GM13976 (cell line): ENCODE measurements around the gene PRSS36.

Experiments
- DNase-seq: peaks from one replicate; pipeline ENCODE4 v3.0.0; 2012; ENCODE audit warnings: low spot score
- in situ Hi-C: fragments of 300-500 bp; cut with MboI; formaldehyde crosslinking; loops from one replicate; pipeline ENCODE4 v1.12.0; 2022; ENCODE audit warnings: low sequenced_read_pairs, mixed read lengths, inconsistent platforms; ENCODE audit not compliant: unreplicated experiment
- TF ChIP-seq, protein P1 (sequence below): IDR thresholded peaks from 2 replicates; pipeline ENCODE4 v1.5.1; 2012; ENCODE audit warnings: borderline replicate concordance, mild to moderate bottlenecking; ENCODE audit not compliant: insufficient read depth; ENCODE audit errors: extremely low read depth, missing control alignments, control extremely low read depth

PRSS36 gene

GRCh38 chr16:31188450-31189411 is 38.9 kb upstream of the PRSS36 start:
- TF ChIP-seq, protein P1, sequence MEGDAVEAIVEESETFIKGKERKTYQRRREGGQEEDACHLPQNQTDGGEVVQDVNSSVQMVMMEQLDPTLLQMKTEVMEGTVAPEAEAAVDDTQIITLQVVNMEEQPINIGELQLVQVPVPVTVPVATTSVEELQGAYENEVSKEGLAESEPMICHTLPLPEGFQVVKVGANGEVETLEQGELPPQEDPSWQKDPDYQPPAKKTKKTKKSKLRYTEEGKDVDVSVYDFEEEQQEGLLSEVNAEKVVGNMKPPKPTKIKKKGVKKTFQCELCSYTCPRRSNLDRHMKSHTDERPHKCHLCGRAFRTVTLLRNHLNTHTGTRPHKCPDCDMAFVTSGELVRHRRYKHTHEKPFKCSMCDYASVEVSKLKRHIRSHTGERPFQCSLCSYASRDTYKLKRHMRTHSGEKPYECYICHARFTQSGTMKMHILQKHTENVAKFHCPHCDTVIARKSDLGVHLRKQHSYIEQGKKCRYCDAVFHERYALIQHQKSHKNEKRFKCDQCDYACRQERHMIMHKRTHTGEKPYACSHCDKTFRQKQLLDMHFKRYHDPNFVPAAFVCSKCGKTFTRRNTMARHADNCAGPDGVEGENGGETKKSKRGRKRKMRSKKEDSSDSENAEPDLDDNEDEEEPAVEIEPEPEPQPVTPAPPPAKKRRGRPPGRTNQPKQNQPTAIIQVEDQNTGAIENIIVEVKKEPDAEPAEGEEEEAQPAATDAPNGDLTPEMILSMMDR: no peak
- in situ Hi-C loops: loop anchor here (25.0 kb wide), 1 partner anchor 174 kb away; the partner anchor contains the start of gene ITGAX
- DNase-seq: no peak

- in situ Hi-C loops: loop anchor here (25.0 kb wide), 1 partner anchor 175 kb away; the partner anchor contains the start of gene ITGAX
- DNase-seq: no peak
- TF ChIP-seq, protein P1: no peak
Measured at GRCh38 chr16:31187808-31188189, 37.9 kb upstream of the PRSS36 start.

- in situ Hi-C loops: loop anchor here (25.0 kb wide), 1 partner anchor 175 kb away; the partner anchor contains the start of gene ITGAX
- TF ChIP-seq, protein P1: no peak
- DNase-seq: no peak
Measured at GRCh38 chr16:31186930-31187807, 37.3 kb upstream of the PRSS36 start.

- TF ChIP-seq, protein P1: no peak
- in situ Hi-C loops: loop anchor here (25.0 kb wide), 1 partner anchor 176 kb away; the partner anchor contains the start of gene ITGAX
- no peak for DNase-seq
Measured at GRCh38 chr16:31186176-31186575, 36.3 kb upstream of the PRSS36 start.

DNA sequence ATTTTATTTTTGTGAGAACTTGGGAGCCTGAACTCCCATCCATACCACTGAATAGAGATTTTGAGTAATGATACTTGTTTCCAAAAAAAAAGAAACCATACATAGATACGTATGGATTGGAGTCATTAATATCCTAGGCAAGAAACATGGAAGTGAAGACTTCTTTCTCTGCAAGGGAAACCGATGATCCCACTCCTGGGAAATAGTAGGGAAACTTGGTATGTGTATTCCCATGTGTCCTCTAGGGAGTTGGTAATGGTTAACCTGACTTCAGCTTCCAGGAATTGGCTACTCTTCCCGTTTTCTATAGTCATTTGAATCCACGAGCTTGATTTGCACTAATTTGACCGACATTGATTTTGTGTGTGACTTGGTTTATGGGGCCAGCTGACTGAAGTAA is 35.5 kb upstream of the PRSS36 start:
- TF ChIP-seq, protein P1: no peak
- in situ Hi-C loops: loop anchor here (25.0 kb wide), 1 partner anchor 177 kb away; the partner anchor contains the start of gene ITGAX
- no peak for DNase-seq

DNA sequence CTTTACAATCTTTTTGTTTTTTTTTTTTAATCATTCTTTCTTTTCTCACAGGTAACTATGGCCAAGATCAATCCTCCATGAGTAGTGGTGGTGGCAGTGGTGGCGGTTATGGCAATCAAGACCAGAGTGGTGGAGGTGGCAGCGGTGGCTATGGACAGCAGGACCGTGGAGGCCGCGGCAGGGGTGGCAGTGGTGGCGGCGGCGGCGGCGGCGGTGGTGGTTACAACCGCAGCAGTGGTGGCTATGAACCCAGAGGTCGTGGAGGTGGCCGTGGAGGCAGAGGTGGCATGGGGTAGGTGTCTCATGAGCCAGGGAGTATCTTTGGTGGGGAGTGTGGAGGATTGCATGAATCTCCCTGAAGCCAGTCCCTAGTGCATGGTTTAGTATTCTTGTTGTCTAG is 35.0 kb upstream of the PRSS36 start:
- TF ChIP-seq, protein P1: no peak
- no peak for DNase-seq
- in situ Hi-C loops: loop anchor here (25.0 kb wide), 1 partner anchor 177 kb away; the partner anchor contains the start of gene ITGAX
